Measurements from ENCODE around the gene CACNA1D.

The CACNA1D gene

GRCh38 chr3:53833700-53834099 lies 339.3 kb downstream of the CACNA1D start:
- no peak for DNase-seq

GRCh38 chr3:53834429-53835095 lies 340.2 kb downstream of the CACNA1D start:
- DNase-seq: no peak

GRCh38 chr3:53835257-53835656 lies 340.8 kb downstream of the CACNA1D start:
- no peak for DNase-seq

GRCh38 chr3:53836084-53836872 lies 341.9 kb downstream of the CACNA1D start:
- DNase-seq: no peak

GRCh38 chr3:53837331-53837730 lies 342.9 kb downstream of the CACNA1D start:
- DNase-seq: no peak

GRCh38 chr3:53841296-53841695 lies 346.9 kb downstream of the CACNA1D start:
- no peak for DNase-seq

- no peak for DNase-seq
These were observed 348.2 kb downstream of the CACNA1D start for GRCh38 chr3:53842436-53843194.

- no peak for DNase-seq
These were observed 349.1 kb downstream of the CACNA1D start for GRCh38 chr3:53843195-53844177.

- DNase-seq: no peak
These were observed 350.1 kb downstream of the CACNA1D start for GRCh38 chr3:53844262-53845102.

GRCh38 chr3:53845103-53845880 lies 350.9 kb downstream of the CACNA1D start:
- no peak for DNase-seq

GRCh38 chr3:53845881-53846133 lies 351.4 kb downstream of the CACNA1D start:
- no peak for DNase-seq

GRCh38 chr3:53846134-53846850 lies 351.9 kb downstream of the CACNA1D start, which contains the start of the genes CHDH and IL17RB:
TSS of gene CHDH (minus strand) at chr3:53846419. CDS start at chr3:53824008, 22,411 bp downstream.
TSS of gene IL17RB (plus strand) at chr3:53846568. CDS start at chr3:53846589, 21 bp downstream.
- no peak for DNase-seq

- DNase-seq: no peak
These were observed 352.4 kb downstream of the CACNA1D start for GRCh38 chr3:53846851-53847155.

- DNase-seq: no peak
These were observed 355.5 kb downstream of the CACNA1D start for GRCh38 chr3:53849916-53850315.

- no peak for DNase-seq
These were observed 356.5 kb downstream of the CACNA1D start for GRCh38 chr3:53850895-53851294.

GRCh38 chr3:53856964-53857363 lies 362.6 kb downstream of the CACNA1D start:
- DNase-seq: no peak

- no peak for DNase-seq
These were observed 363.8 kb downstream of the CACNA1D start for GRCh38 chr3:53858096-53858741.

GRCh38 chr3:53859178-53859577 lies 364.8 kb downstream of the CACNA1D start:
- DNase-seq: no peak

- no peak for DNase-seq
These were observed 365.8 kb downstream of the CACNA1D start for GRCh38 chr3:53860196-53860595.

- no peak for DNase-seq
These were observed 367.8 kb downstream of the CACNA1D start for GRCh38 chr3:53862241-53862640.

Data from activated naive CD4-positive, alpha-beta T cell treated with anti-CD3 and anti-CD28 coated beads, Interleukin-2, amount 50 U/mL, for 16 hours (primary cell).